MM.1S (cell line): ENCODE measurements around the gene SPECC1.
"Not testable (repeated sequence)": the region's sequence is repeated elsewhere in the genome, so short reads cannot be mapped to it uniquely, and the experiment has no call there.

Experiments used
- DNase-seq: peaks from one replicate; pipeline ENCODE4 v3.0.0-alpha.2; 2015
- H2AFZ ChIP-seq: fragments of 300-600 bp; sonication (generic); 2 replicates; pipeline ENCODE4 v1.6.0; 2016; ENCODE audit warnings: antibody characterized with exemption, low read length
- H3F3A ChIP-seq: fragments of 300-600 bp; sonication (generic); 2 replicates; pipeline ENCODE4 v1.6.1; 2016; ENCODE audit warnings: mild to moderate bottlenecking, antibody characterized with exemption, low read length, moderate library complexity, mixed read lengths; ENCODE audit not compliant: insufficient read depth
- H3K27ac ChIP-seq: fragments of 300-600 bp; sonication (generic); 2 replicates; pipeline ENCODE4 v1.5.1; 2016; ENCODE audit warnings: mild to moderate bottlenecking, low read length
- H3K27me3 ChIP-seq: fragments of 300-600 bp; sonication (generic); replicated peaks from 2 replicates; pipeline ENCODE4 v1.6.0; 2016; ENCODE audit warnings: low read length; ENCODE audit not compliant: insufficient read depth
- H3K36me3 ChIP-seq: fragments of 300-600 bp; sonication (generic); replicated peaks from 2 replicates; pipeline ENCODE4 v1.6.1; 2016; ENCODE audit warnings: mild to moderate bottlenecking, low read length, mixed read lengths; ENCODE audit not compliant: insufficient read depth
- H3K4me1 ChIP-seq: fragments of 300-600 bp; sonication (generic); 2 replicates; pipeline ENCODE4 v1.6.1; 2016; ENCODE audit warnings: low read length, mixed read lengths
- H3K4me2 ChIP-seq: fragments of 300-600 bp; sonication (generic); 2 replicates; pipeline ENCODE4 v1.6.0; 2016; ENCODE audit warnings: low read depth, low read length
- H3K4me3 ChIP-seq: fragments of 300-600 bp; sonication (generic); 2 replicates; pipeline ENCODE4 v1.5.1; 2016; ENCODE audit warnings: low read length, mixed read lengths
- H3K79me2 ChIP-seq: fragments of 300-600 bp; sonication (generic); 2 replicates; pipeline ENCODE4 v1.6.1; 2016; ENCODE audit warnings: mixed run types, low read length, mixed read lengths
- H3K9ac ChIP-seq: fragments of 300-600 bp; sonication (generic); 2 replicates; pipeline ENCODE4 v1.6.1; 2016; ENCODE audit warnings: low read length, mixed read lengths
- H3K9me2 ChIP-seq: fragments of 300-600 bp; sonication (generic); replicated peaks from 2 replicates; pipeline ENCODE4 v1.6.1; 2016; ENCODE audit warnings: mild to moderate bottlenecking, low read length, mixed read lengths; ENCODE audit not compliant: insufficient read depth
- H3K9me3 ChIP-seq: fragments of 300-600 bp; sonication (generic); replicated peaks from 2 replicates; pipeline ENCODE4 v1.6.1; 2016; ENCODE audit warnings: mild to moderate bottlenecking, low read length, mixed read lengths; ENCODE audit not compliant: insufficient read depth
- H4K20me1 ChIP-seq: fragments of 300-600 bp; sonication (generic); 2 replicates; pipeline ENCODE4 v1.6.1; 2016; ENCODE audit warnings: mild to moderate bottlenecking, low read length, moderate library complexity, mixed read lengths; ENCODE audit not compliant: insufficient read depth
- EZH2 ChIP-seq: fragments of 300-600 bp; sonication (generic); optimal IDR thresholded peaks from 2 replicates; pipeline ENCODE3; 2017; ENCODE audit warnings: low read depth, mild to moderate bottlenecking, antibody characterized with exemption, low read length, mixed read lengths
- EZH2phosphoT487 ChIP-seq: fragments of 300-600 bp; sonication (generic); IDR thresholded peaks from 2 replicates; pipeline ENCODE4 v1.6.1; 2018; ENCODE audit warnings: antibody characterized with exemption, low read length
- TF ChIP-seq, protein P1 (sequence below): fragments of 300-600 bp; sonication (generic); IDR thresholded peaks from 2 replicates; pipeline ENCODE4 v1.5.1; 2016; ENCODE audit warnings: antibody characterized with exemption, low read length, mixed read lengths

SPECC1 gene

DNA sequence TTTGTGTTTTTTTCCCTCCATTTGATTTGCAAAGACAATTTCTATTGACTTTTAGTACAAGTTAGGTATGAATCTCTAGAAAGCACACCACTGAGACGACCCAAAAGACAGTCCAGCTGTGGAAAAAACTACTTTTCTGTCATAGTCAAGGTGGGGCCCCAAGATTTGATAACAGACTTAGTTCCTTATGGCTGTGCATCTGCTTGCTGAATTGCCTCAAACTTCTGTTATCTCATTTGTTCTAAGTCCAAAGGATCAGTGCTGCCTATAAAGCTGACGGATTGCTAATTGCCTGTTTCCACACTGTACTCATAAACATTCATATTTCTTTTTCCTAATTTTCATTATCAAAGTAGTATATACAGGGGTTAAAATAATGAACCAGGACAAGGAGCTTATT, 180.8 kb downstream of the SPECC1 start:
- Histone ChIP-seq H3K79me2 (peaks cover 12% of the 10 kb centered on the region), H3K4me1 (no peaks in the 10 kb centered on the region), H3K4me3 (no peak overlapping the region), H3F3A (no peaks in the 10 kb centered on the region), H3K9me3 (no peaks in the 10 kb centered on the region), H3K27me3 (no peaks in the 10 kb centered on the region), H3K4me2 (no peak overlapping the region), H3K27ac (no peak overlapping the region), H2AFZ (no peak overlapping the region), H3K36me3 (no peaks in the 10 kb centered on the region), H3K9ac (no peak overlapping the region), H3K9me2 (no peaks in the 10 kb centered on the region), H4K20me1 (no peaks in the 10 kb centered on the region)
- TF ChIP-seq, protein P1, sequence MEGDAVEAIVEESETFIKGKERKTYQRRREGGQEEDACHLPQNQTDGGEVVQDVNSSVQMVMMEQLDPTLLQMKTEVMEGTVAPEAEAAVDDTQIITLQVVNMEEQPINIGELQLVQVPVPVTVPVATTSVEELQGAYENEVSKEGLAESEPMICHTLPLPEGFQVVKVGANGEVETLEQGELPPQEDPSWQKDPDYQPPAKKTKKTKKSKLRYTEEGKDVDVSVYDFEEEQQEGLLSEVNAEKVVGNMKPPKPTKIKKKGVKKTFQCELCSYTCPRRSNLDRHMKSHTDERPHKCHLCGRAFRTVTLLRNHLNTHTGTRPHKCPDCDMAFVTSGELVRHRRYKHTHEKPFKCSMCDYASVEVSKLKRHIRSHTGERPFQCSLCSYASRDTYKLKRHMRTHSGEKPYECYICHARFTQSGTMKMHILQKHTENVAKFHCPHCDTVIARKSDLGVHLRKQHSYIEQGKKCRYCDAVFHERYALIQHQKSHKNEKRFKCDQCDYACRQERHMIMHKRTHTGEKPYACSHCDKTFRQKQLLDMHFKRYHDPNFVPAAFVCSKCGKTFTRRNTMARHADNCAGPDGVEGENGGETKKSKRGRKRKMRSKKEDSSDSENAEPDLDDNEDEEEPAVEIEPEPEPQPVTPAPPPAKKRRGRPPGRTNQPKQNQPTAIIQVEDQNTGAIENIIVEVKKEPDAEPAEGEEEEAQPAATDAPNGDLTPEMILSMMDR = no peak
- TF ChIP-seq EZH2 (no peak), EZH2phosphoT487 (no peak)
- no peak for DNase-seq

DNA sequence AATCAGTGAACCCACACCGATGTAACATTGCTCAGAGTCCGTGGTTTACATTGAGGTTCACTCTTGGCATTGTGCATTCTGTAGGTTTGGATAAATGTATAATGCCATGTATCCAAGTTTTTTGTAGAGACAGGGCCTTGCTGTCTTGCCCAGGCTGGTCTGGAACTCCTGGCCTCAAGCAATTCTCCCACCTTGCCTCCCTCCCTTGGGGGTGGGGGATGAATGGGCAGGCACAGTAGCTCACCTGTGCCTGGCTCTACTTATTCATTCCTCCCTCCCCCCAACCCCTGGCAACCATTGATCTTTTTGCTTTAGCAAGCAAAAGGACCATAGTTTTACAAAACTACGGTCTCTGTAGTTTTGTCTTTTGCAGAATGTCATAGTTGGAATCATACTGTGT, 181.4 kb downstream of the SPECC1 start:
- no peaks in the 10 kb centered on the region for H3K4me1 ChIP-seq
- no peaks in the 10 kb centered on the region for H4K20me1 ChIP-seq
- no peaks in the 10 kb centered on the region for H3K9me2 ChIP-seq
- H3K9ac ChIP-seq = no peak overlapping the region
- H3F3A ChIP-seq = no peaks in the 10 kb centered on the region
- H3K4me3 ChIP-seq = no peak overlapping the region
- no peak overlapping the region for H2AFZ ChIP-seq
- peaks cover 5% of the 10 kb centered on the region for H3K79me2 ChIP-seq
- TF ChIP-seq EZH2 = no peak
- TF ChIP-seq EZH2phosphoT487 = no peak
- TF ChIP-seq, protein P1 = no peak
- no peaks in the 10 kb centered on the region for H3K9me3 ChIP-seq
- H3K4me2 ChIP-seq = no peak overlapping the region
- no peak for DNase-seq
- no peaks in the 10 kb centered on the region for H3K27me3 ChIP-seq
- no peak overlapping the region for H3K27ac ChIP-seq
- H3K36me3 ChIP-seq = no peaks in the 10 kb centered on the region

DNA sequence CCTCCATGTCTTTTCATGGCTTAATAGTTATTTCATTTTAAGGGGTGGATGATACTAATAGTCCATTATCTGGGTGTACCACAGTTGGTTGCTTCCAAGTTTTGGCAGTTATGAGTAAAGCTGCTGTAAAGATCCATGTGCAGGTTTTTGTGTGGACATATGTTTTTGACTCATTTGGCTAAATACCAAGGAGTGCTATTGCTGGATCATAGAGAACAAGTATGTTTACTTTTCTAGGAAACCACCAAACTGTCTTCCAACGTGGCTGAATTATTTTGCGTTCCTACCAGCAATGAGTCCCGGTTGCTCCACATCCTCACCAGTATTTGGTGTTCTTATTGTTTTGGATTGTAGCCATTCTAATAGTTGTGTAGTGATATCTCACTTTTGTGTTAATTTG, 181.9 kb downstream of the SPECC1 start:
- Histone ChIP-seq H3K36me3 (no peaks in the 10 kb centered on the region), H3K4me1 (no peaks in the 10 kb centered on the region), H3K27ac (no peak overlapping the region), H3K79me2 (peaks cover 5% of the 10 kb centered on the region), H3K9ac (no peak overlapping the region), H3K9me3 (no peaks in the 10 kb centered on the region), H3K27me3 (no peaks in the 10 kb centered on the region), H3K4me3 (no peak overlapping the region), H2AFZ (no peak overlapping the region), H3F3A (no peaks in the 10 kb centered on the region), H3K4me2 (no peak overlapping the region), H3K9me2 (no peaks in the 10 kb centered on the region), H4K20me1 (no peaks in the 10 kb centered on the region)
- TF ChIP-seq EZH2 = no peak
- TF ChIP-seq EZH2phosphoT487 = no peak
- no peak for DNase-seq

DNA sequence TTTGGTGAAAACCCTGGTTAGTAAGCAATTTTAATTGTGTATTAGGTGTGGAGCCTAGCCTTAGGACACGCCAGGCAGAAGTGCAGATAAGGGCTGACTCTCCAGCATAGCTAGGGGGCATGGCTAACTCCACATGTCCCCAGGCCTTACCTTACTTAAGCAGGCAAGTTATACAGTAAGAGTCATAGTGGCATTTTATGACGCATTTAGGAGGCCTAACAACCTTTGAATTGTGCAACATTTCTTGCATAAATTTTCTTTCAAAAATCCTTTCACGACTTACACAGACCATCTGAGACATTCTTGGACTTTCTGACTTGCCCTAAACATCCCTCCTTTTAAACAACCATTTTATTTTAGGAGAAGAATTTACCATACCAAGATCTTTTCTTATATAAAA, 187.1 kb downstream of the SPECC1 start:
- not testable (repeated sequence) for H3K36me3 ChIP-seq, H3K27me3 ChIP-seq, H3K9ac ChIP-seq, DNase-seq, H2AFZ ChIP-seq, H3K9me2 ChIP-seq, H3K4me1 ChIP-seq, H3K4me2 ChIP-seq, H3F3A ChIP-seq, H4K20me1 ChIP-seq, H3K9me3 ChIP-seq, H3K4me3 ChIP-seq, H3K27ac ChIP-seq
- H3K79me2 ChIP-seq = peaks cover 11% of the 10 kb centered on the region
